ENCODE results near the gene ATG10. TPM values are rescaled to one million over a fixed set of nuclear protein-coding genes. Genes with fewer than 3 reads are reported as not detected.

Gene ATG10
- total RNA-seq, 2 donors from 2014 or later, result 3.2 to 16.7 TPM

- WGBS, result 73% methylated on average over 1 of the region's 1 CpG
- DNase-seq (ENCODE audit: low spot score), result no peak
These were observed 240.2 kb downstream of the ATG10 start for GRCh38 chr5:82211855-82212572.

GRCh38 chr5:82217917-82218316 lies 246.1 kb downstream of the ATG10 start:
- H3K27ac ChIP-seq, result no peak overlapping the region
- DNase-seq (ENCODE audit: low spot score), result no peak
- 77% methylated on average over 1 of the region's 1 CpG for WGBS
- H3K27me3 ChIP-seq (replicated peaks; ENCODE audit: insufficient read depth), result no peaks in the 10 kb centered on the region
- H3K4me1 ChIP-seq (replicated peaks), result no peaks in the 10 kb centered on the region
- H3K4me3 ChIP-seq, result no peak overlapping the region
- TF ChIP-seq, protein P1, sequence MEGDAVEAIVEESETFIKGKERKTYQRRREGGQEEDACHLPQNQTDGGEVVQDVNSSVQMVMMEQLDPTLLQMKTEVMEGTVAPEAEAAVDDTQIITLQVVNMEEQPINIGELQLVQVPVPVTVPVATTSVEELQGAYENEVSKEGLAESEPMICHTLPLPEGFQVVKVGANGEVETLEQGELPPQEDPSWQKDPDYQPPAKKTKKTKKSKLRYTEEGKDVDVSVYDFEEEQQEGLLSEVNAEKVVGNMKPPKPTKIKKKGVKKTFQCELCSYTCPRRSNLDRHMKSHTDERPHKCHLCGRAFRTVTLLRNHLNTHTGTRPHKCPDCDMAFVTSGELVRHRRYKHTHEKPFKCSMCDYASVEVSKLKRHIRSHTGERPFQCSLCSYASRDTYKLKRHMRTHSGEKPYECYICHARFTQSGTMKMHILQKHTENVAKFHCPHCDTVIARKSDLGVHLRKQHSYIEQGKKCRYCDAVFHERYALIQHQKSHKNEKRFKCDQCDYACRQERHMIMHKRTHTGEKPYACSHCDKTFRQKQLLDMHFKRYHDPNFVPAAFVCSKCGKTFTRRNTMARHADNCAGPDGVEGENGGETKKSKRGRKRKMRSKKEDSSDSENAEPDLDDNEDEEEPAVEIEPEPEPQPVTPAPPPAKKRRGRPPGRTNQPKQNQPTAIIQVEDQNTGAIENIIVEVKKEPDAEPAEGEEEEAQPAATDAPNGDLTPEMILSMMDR (IDR thresholded peaks at IDR 0.05), result no peak
- no peak for TF ChIP-seq POLR2AphosphoS5 (IDR thresholded peaks at IDR 0.05)
- no peak for TF ChIP-seq POLR2A (IDR thresholded peaks at IDR 0.05)
- H3K9me3 ChIP-seq, result no peaks in the 10 kb centered on the region
- H3K36me3 ChIP-seq, result no peaks in the 10 kb centered on the region
- intact Hi-C loops (cut with DNase I), result no loop called here

More at GRCh38 chr5:82211855-82212572, 240.2 kb downstream of the ATG10 start:
- intact Hi-C loops (cut with DNase I), result no loop called here
- H3K9me3 ChIP-seq, result no peaks in the 10 kb centered on the region
- no peaks in the 10 kb centered on the region for H3K36me3 ChIP-seq
- no peak overlapping the region for H3K4me3 ChIP-seq
- no peaks in the 10 kb centered on the region for H3K4me1 ChIP-seq (replicated peaks)
- TF ChIP-seq POLR2A (IDR thresholded peaks at IDR 0.05) (no peak), POLR2AphosphoS5 (IDR thresholded peaks at IDR 0.05) (no peak)
- TF ChIP-seq, protein P1 (IDR thresholded peaks at IDR 0.05), result no peak
- no peaks in the 10 kb centered on the region for H3K27me3 ChIP-seq (replicated peaks; ENCODE audit: insufficient read depth)
- no peak overlapping the region for H3K27ac ChIP-seq

DNA sequence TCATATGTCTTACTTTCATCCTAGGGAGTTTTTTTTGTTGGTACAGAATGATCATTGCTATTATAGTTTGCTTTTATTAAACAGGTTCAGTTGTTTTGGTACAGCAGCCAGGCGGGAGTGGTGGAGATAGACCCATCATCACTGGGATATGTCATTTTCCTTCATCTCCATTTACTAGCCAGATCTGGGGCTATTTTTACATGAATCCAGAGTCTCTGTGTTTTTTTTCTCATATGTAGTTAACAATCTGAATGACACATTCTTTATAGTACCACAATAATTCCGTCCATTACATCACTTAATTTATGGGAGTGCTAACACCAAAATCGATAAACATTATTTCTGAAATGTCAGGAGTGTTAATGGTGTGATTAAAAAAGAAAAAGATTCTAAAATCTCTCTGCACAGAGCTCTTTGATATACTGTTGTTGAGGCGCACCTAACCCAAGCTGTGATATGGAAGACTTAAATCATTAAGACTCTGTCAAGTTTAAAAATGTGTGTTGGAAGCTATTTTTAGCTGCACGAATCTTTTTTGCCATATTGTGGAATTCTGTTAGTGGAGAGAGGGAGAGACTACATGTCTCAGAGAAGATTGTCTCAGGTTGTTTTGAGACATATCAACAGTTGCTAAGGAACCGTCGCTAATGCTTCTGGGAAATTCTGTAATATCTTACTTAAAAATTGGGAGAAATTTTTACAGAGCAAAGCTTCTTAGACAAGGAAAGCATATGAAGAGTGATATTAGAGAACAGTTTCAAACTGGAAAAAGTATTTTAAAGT lies 246.7 kb downstream of the ATG10 start:
- Histone ChIP-seq H3K27me3 (replicated peaks; ENCODE audit: insufficient read depth) (no peaks in the 10 kb centered on the region), H3K4me3 (no peak overlapping the region), H3K27ac (no peak overlapping the region), H3K4me1 (replicated peaks) (no peaks in the 10 kb centered on the region), H3K9me3 (no peaks in the 10 kb centered on the region), H3K36me3 (no peaks in the 10 kb centered on the region)
- DNase-seq (ENCODE audit: low spot score), result no peak
- WGBS, result 83% methylated on average over 7 of the region's 7 CpGs
- TF ChIP-seq, protein P1 (IDR thresholded peaks at IDR 0.05), result no peak
- TF ChIP-seq POLR2AphosphoS5 (IDR thresholded peaks at IDR 0.05), result no peak
- TF ChIP-seq POLR2A (IDR thresholded peaks at IDR 0.05), result no peak
- intact Hi-C loops (cut with DNase I), result no loop called here

DNA sequence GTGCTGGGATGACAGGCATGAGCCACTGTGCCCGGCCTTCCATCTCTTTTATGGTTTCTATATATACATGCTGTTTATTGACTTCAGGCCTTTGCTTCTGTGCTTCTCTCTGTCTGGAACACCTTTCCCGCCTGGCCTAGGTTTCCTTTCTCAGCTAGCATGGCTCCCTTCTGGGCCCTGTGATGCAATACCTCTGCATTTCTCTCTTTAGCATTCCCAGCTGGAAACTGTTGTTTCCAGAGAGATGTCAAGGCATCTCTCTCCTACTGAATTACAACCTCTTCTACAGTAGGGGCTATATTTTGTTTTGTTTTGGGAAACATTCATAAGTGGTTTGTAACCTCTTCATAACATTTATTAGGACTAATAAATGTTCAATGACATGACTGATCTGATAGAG lies 249.2 kb downstream of the ATG10 start:
- no peak overlapping the region for H3K27ac ChIP-seq
- no peak for DNase-seq (ENCODE audit: low spot score)
- TF ChIP-seq POLR2A (IDR thresholded peaks at IDR 0.05) (no peak), POLR2AphosphoS5 (IDR thresholded peaks at IDR 0.05) (no peak)
- TF ChIP-seq, protein P1 (IDR thresholded peaks at IDR 0.05), result no peak
- WGBS, result 93% methylated on average over 2 of the region's 2 CpGs
- H3K9me3 ChIP-seq, result no peaks in the 10 kb centered on the region
- H3K27me3 ChIP-seq (replicated peaks; ENCODE audit: insufficient read depth), result no peaks in the 10 kb centered on the region
- H3K36me3 ChIP-seq, result no peaks in the 10 kb centered on the region
- intact Hi-C loops (cut with DNase I), result loop anchor here (5.0 to 10.0 kb wide), 2 partner anchors 474 to 706 kb away; no protein-coding TSS in a partner anchor
- H3K4me1 ChIP-seq (replicated peaks), result no peaks in the 10 kb centered on the region
- no peak overlapping the region for H3K4me3 ChIP-seq

Measured in prostate gland (tissue), 2 donors.